Fibroblast of skin of right quadriceps (primary cell): ENCODE results near the gene SYCE1.
A peak's percentile ranks its signal among the peaks of the same experiment; 100 is the strongest.
"Not testable (repeated sequence)": the region's sequence is repeated elsewhere in the genome, so short reads cannot be mapped to it uniquely, and the experiment has no call there.

Experiments
- DNase-seq: peaks from one replicate; pipeline ENCODE4 v3.0.0-alpha.2; 2013

SYCE1 gene

DNA sequence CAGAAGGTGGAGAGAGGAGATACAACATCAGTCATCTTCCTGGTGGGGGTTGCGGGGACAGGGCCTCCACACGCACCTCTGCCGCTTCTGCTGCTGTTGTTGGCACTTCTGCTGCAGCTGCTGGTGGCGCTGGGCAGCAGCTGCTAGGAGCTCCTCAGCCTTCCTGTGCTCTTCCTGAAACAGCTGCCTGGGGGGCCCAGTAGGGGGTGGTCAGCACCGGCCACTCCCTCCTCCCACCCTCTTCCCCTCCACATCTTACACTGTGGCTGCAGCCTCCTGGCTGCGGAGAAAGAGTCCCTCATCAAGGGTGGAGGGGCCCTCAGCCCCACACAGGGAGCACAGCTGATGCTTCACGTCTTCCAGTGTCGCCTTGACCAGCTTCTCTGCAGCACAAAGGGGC is 9.9 kb downstream of the SYCE1 start:
- no peak for DNase-seq

DNA sequence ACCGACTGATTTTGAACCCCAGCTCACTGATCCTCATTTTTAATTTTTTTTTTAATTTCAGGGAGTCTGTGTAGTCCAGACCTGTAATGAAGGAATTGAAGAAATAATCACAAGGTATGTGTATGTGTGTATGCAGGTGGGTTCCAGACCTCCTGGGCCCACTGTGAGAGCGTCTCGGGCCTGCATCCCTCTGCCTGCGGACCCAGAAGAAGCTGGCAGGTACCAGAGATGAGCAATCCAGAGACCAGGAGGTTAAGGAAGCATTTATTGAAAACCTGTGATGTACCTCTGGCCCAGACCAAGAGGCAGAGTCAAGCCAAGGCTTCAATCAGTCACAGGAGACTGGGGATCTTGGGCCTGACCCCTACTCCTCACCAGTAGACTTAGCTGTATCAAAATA is 10.8 kb downstream of the SYCE1 start:
- DNase-seq: no peak

DNA sequence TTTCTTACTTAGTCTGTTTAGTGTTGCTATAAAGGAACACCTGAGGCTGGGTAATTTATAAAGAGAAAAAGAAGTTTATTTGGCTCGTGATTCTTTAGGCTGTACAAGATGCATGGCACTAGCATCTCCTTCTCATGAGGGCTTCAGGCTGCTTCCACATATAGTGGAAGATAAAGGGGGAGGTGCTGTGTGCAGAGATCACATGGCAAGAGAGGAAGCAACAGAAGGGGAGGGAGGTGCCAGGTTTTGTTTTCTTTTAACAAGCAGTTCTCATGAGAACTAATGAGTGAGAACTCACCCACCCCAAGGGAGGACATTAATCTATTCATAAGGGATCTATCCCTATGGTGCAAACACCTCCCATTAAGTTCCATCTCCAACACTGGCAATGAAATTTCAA is 20.9 kb downstream of the SYCE1 start:
- DNase-seq: no peak

DNA sequence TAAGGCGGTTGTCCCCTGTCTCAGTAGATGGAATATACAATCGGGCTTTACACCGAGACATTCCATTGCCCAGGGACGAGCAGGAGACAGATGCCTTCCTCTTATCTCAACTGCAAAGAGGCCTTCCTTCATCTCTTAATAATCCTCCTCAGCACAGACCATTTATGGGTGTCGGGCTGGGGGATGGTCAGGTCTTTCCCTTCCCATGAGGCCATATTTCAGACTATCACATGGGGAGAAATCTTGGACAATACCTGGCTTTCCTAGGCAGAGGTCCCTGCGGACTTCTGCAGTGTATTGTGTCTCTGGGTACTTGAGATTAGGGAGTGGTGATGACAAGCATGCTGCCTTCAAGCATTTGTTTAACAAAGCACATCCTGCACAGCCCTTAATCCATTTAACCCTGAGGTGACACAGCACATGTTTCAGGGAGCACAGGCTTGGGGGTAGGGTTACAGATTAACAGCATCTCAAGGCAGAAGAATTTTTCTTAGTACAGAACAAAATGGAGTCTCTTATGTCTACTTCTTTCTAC is 23.9 kb downstream of the SYCE1 start:
- DNase-seq: not testable (repeated sequence)

DNA sequence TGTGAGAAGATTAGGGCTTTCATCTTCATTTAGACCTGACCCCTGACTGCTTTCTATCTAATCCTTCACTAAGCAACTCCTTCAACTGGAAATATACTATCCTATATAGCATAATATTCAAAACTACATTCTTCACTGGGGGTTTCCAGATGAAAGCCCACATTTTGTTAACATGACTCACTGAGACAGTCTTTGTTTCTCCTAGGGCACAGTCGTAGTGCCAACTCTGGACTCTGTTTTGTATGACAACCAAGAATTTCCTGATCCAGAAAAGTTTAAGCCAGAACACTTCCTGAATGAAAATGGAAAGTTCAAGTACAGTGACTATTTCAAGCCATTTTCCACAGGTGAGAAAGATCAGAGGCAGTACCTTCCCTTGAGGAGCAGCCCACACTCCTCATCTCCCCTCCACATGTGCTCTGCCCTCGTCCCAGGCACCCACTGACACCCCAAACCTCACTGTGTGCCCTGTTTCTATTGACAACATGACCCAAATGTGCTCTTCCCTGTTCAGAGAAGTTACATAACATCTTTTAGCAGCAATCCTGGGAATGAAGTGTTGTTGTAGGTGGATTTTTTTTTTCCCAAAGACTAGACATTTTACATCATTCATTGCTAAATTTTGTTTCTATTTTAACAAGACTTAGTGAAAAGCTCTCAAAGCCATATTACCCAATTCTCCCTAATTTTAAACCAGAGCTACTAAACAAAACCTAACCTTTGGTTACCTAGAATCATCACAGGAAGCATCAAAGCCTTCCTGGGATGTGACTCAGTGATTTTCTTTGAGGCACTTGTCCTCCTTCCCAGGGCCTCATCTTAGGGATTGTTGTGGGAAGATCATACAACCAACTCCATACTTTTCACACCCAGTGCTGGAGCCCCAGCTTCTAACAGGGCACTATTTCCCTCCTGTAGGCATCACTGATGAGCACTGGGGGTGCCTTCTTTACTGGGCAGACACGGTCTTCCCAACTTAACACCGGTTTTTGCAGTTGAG is 27.5 kb downstream of the SYCE1 start:
- no peak for DNase-seq

DNA sequence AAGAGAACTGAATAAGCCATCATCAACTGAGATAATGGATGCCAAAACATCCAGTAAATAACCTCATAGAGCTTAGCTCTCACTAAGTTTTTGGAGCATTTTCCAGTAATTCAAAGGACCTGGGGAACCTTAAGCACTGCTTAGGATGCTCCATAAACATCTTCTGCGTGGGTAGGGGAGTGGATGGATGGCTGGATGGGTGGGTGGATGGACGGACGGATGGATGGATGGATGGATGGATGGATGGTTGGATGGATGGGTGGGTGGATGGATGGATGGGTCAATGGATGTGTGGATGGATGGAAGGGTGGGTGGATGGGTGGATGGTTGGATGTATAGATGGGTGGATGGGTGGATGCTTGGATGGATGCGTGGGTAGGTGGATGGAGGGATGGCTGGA is 29.2 kb downstream of the SYCE1 start:
- no peak for DNase-seq

DNA sequence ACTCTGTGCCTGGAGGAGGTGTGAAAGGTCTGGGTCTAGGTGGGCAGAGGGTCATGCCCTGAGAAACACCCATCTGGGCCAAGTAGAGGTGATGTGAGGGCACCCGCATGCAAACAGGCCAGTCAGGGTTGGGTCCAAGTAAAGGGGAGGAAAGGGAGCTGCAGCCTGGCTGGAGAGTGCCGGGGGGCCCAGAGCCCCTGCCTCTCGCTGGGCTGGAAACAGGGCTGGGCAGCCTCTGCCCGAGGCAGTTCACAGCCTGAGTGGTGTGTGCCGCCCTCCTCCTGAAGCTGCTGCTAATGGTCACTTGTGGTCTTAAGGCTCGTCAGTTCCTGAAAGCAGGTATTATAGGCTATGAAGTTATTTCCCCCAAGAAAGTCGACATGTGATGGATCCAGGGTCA is 31.0 kb downstream of the SYCE1 start:
- no peak for DNase-seq

DNA sequence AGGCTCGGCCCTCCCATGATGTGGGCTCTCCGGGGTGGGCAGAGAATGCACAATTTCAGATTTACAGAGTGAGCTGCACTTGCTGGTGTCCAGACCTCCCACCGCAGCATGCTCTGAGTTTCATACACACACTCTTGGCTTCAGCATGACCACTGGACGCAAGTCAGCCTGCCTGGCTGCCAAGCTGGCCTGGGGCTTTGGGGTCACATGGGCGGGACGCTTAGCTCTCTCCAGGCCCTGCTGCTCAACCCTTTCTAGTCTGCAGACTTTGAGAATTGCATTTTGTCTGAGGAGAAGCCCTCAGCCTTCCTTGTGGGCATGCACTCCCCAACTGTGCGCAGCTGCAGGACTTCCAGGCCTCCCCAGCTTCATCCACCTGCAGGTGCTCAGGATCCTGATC is 32.5 kb downstream of the SYCE1 start:
- no peak for DNase-seq

DNA sequence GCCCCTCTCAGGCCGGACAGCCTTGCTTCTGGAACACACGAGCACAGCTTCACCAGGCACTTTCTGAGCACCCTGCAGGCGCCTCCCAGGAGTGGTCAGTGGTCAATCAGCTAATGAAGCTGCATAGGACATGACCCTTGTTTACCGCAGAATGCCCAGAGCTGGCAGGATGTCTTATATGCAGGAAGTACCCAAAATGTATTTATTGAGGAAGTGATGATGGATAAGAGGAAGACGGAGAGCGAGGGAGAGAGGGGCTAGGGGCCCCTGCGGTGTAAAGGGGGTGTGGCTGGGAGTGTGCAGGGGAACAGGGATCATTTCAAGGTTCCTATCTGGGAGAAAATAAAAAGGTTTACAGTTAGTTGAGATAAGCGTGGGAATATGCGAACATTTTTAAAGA is 34.9 kb downstream of the SYCE1 start:
- no peak for DNase-seq

DNA sequence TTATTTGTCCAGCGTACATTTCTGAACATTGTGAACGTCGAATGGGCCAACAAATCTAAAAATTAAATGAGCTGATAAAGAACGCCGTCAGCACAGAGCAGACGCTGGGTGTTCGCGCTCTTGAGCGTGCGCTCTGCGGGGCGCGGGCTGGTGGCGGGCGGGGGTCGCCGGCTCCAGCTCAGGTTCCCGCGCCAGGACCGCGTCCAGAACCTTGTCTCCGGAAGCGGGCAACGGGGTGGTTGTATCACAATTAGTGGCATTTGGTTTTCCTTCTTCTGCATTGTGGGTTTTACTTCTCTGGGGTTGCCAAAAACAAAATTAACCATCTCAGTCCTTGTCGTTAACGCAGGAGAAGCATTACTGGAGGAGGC is 35.8 kb downstream of the SYCE1 start:
- no peak for DNase-seq

DNA sequence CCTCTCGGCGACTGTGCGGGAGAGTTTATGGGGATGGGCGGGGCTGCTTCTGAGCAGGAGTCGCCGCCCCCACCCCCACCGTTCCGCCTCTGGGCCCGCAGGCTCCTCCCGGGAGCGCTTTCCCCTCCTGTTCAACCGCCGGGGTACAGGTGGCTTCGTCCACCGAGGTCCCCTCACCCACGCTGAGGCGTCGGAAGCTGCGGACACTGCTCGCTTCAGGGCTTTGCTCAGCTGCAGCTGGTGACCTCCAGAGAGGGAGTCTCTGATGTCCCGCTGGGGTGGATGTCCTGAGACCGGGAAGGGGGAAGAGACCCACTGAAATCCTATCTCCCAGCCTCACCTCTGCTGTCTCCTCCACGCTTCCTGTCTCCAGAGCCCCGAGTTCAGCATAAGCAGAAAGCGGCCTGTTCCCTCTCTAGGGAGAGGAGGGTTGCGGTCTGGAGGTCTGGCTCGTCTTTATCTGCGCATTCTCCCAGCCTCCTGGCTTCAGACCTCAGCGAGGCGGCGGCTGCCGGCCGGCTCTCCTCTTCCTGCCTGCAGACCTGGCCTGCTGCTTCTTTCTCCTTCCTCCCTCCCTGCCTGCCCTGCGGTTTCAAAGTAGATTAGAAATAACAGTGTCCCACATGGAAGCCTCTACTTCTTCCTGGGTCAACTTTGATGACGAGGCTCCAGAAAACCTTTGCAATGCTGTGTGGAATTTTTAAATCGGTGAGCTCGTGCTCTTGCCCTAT is 36.4 kb downstream of the SYCE1 start:
- no peak for DNase-seq

DNA sequence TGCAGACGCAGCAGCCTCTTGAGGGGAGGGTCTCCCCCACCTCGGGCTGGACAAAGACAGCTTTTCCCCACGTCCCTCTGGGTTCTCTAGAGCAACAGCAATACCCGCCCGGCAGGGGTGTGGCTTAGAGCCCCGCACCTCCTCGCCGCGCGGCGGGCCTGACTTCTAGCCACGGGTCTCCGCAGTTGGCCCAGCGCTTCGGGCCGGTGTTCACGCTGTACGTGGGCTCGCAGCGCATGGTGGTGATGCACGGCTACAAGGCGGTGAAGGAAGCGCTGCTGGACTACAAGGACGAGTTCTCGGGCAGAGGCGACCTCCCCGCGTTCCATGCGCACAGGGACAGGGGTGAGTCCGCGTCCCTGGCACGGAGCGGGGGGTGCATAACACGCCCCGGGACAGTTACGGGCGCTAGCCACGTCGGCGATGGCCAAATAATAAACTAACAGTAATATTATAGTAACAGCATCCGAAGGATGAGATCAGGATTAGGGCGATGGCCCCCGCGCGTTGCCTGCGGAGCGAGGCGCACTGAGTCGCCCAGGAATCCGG is 37.0 kb downstream of the SYCE1 start:
- no peak for DNase-seq

DNA sequence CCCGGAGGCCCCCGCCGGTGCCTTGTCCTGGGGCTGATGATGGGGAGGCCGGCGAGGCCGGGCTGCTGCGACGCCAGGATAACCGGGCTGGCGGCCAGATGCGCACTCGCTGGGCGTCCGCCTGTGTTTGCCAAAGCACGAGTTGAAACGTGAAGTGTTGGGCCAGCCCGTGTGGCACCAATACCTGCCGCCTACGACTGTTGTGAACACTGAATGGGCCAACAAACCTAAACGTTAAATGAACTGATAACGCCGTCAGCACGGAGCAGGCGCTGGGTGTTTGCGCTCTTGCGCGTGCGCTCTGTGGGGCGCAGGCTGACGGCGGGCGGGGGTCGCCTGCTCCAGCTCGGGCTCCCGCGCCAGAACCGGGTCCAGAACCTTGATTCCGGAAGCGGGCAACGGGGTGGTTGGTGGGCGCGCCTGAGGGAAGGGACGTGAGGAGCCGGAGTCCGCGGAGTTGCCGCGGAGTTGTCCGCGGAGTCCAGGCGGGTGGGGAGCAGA is 37.6 kb downstream of the SYCE1 start:
- no peak for DNase-seq

DNA sequence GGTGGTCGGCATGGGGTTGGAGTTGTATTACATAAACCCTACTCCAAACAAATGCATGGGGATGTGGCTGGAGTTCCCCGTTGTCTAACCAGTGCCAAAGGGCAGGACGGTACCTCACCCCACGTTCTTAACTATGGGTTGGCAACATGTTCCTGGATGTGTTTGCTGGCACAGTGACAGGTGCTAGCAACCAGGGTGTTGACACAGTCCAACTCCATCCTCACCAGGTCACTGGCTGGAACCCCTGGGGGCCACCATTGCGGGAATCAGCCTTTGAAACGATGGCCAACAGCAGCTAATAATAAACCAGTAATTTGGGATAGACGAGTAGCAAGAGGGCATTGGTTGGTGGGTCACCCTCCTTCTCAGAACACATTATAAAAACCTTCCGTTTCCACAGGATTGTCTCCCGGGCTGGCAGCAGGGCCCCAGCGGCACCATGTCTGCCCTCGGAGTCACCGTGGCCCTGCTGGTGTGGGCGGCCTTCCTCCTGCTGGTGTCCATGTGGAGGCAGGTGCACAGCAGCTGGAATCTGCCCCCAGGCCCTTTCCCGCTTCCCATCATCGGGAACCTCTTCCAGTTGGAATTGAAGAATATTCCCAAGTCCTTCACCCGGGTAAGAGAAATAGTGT is 38.3 kb downstream of the SYCE1 start, which contains the start of gene CYP2E1:
Gene CYP2E1 (plus strand): TSS at position 407 of the 632 bp plus-strand sequence. CDS start 33 bp downstream, at position 440.
- DNase-seq: no peak

DNA sequence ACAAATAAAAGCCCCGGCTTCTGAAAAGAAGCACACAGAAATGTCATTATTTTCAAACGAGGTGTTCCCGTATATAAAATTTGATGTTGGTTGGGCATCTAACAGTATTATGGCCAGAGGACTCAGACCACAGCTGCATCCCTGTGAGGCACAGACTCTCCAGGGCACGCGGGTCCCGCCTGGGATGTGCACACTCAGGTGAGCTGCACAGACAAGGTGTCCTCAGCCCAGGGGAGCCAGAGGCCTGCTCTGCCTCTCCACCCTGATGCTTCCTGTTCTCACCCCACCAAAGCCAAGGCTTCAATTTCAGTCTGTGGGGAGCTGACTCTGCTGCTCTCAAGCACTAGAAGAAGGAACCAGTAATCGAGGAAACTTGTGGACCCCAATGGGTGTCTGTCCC is 39.9 kb downstream of the SYCE1 start:
- DNase-seq: no peak

DNA sequence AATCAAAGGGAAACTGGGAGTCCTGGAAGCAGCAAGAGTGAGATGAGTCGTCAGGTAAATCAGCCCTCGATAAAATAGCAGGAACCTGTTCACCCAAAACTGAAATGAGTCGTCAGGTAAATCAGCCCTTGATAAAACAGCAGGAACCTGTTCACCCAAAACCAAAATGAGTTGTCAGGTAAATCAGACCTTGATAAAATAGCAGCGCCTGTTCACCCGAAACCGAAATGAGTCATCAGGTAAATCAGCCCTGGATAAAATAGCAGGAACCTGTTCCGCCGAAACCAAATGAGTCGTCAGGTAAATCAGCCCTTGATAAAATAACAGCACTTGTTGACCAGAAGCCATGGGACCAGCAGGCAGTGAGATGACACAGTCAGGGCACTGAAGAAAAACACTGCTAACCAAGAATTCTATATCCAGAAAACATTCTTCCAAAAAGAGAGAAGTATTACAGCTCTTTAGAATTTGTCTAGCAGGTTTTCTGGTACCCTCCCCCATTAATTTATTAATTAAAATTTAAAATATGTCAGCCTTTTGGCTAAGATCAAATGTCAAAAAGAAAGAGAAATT is 41.7 kb downstream of the SYCE1 start:
- no peak for DNase-seq

DNA sequence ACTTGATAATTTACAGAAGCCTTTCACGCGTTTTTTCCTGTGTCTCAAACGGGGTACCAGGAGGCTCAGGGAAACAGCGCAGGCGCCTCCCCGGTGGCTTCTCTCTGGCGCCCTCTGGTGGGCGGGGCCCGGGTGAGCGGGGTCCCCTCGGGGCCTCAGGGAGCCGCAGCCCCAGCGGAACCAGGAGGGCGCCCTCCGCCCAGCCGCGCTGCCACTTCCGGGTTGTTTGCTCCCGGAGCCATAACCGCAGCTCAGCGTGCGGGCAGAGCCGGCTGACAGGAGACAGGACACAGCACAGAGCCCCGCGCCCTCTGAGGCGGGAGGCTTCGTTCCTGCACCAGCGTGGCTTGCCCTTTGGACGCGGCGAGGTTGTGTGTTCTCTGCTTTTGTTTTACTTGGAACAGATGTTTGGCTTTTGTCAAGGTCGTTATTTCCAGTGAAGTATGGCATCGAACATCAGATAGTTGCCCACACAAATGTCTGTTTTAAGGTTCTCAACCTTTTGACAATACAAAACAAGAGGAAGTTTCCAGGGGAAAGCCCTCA is 45.1 kb downstream of the SYCE1 start:
- DNase-seq: peak; percentile 54

DNA sequence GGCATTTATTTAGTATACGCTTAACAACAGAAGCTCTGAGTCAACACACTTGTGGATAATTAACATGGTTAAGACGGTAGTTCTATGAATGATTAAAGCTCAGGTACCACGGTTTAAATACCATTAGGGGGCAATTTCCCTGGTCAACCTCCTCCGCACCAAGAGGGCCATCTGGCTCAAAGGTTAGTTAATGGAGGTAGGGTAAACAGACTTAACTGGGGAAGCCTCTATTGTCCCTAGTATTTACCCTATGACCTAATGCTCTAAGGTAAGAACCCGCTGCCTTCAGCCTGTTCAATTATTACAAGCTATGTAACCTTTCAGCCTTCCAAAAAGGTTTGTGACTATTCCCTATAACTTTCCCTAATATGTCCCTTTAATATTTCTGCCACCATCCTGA is 46.9 kb downstream of the SYCE1 start:
- not testable (repeated sequence) for DNase-seq

DNA sequence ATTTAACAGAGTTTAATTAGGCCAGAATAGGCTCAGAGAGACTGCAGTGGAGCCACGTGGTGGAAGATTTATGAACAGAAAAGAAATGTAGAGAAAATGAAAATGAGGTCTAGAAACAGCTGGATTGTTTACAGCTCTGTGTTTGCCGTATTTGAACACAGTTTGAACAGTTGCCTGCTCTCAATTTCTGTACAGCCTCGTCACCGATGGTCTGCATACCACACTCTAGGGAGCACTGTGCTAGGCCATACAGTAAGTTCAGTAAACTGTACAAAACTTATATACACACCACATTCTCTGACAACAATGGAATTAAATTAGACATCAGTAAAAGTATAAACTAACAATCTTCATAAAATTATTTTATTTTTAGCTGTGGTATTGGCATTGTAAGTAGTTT is 49.3 kb downstream of the SYCE1 start:
- DNase-seq: no peak

DNA sequence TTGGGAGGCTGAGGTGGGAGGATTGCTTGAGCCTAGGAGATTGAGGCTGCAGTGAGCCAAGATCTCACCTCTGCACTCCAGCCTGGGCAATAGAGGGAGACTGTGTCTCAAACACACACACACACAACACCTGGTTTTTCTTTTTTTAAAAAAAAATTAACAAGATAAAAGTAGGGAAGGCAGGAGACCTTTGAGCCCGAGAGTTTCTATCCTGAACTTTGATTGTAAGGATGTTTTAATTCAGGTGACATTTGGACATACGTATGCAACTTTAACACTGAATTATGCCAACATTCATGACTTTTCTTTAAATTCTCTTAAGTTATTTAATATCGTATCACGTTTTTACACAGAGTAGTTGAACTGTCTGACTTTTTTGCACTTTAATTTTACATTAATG is 49.9 kb downstream of the SYCE1 start:
- no peak for DNase-seq

DNA sequence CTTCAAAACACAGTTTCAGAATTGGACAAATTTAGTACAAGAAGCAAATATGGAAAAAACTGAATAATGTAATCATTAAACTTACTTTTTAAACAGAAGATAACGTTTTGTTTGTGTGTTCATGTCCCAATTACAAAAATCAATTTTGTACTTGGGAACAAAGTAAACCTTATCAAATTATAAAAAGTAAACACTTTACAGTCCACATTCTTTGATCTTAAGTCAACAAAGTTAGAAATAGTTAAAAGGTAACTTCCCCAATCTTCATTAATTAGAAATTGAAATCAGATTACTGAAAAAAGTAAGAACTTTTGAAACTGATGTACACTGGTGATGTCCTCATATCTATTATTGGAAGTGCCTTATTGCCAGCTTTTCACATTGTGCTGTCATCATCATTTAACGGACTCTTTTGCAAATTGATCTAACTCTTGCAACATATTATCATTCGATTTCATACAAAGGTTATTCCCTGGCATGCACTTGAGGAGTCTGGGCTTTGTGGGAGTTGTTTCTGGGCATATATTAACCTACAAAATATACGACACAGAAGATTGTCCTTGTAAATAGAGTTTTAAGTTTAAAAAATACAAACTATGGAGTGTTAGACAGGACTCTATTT is 53.4 kb downstream of the SYCE1 start:
- DNase-seq: no peak

DNA sequence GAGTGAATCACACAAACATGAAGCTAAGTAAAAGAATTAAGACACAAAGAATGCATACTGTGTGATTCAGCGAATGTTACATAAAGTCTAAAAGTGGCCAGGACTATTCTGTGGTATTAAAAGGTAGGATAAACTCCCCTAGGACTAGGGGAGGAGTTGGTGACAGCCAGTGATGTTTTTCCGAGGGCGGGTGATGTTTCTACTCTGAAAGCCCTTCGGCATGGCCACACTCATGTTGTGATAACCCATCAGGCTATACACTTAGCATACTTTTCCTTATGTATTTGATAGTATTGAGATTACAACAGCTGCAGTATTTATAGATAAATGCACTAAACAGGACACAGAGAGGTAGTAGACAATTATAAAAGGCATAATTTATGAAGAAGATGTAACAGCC is 54.0 kb downstream of the SYCE1 start:
- no peak for DNase-seq
